Suprapubic skin (tissue), 4 donors: Measurements from ENCODE around the gene MCRIP2.

Source experiments
- CTCF ChIP-seq, 2 donors: fragments of 200-600 bp in 1 of 2; fragments of 450-650 bp in 1 of 2; sonication (generic) in 1 of 2; IDR thresholded peaks; one replicate each; pipeline ENCODE4 v1.5.1; 2016 to 2019; ENCODE audit warnings: antibody characterized with exemption in 2 of 2, mild to moderate bottlenecking in 1 of 2, moderate library complexity in 1 of 2
- POLR2A ChIP-seq, 2 donors: fragments of 450-650 bp; IDR thresholded peaks; one replicate each; pipeline ENCODE4 v1.6.1; 2017; ENCODE audit warnings: antibody characterized with exemption in 2 of 2, mild to moderate bottlenecking in 2 of 2, moderate library complexity in 2 of 2
- POLR2AphosphoS5 ChIP-seq, 3 donors: sonication (generic); formaldehyde crosslinking; IDR thresholded peaks; one replicate each; pipeline ENCODE4 v1.6.1; 2017; ENCODE audit warnings: antibody characterized with exemption in 3 of 3

GRCh38 chr16:683396-684070 lies 41.9 kb downstream of the MCRIP2 start:
- TF ChIP-seq POLR2A (IDR thresholded peaks at IDR 0.05): no peak
- no peak for TF ChIP-seq POLR2AphosphoS5 (IDR thresholded peaks at IDR 0.05)
- TF ChIP-seq CTCF (IDR thresholded peaks at IDR 0.05): no peak
